HG03066 (cell line): ENCODE results near the gene GMPR.

Experiments used
- ATAC-seq: cut with Tn5 transposase; IDR thresholded peaks from one replicate; pipeline ENCODE4 v1.9.1; 2021; ENCODE audit warnings: low read depth; ENCODE audit not compliant: unreplicated experiment

The GMPR gene

GRCh38 chr6:16270178-16270794, 31.9 kb downstream of the GMPR start:
- ATAC-seq, result no peak

- no peak for ATAC-seq
Measured at GRCh38 chr6:16271428-16271827, 33.0 kb downstream of the GMPR start.

GRCh38 chr6:16272201-16272600, 33.8 kb downstream of the GMPR start:
- no peak for ATAC-seq

DNA sequence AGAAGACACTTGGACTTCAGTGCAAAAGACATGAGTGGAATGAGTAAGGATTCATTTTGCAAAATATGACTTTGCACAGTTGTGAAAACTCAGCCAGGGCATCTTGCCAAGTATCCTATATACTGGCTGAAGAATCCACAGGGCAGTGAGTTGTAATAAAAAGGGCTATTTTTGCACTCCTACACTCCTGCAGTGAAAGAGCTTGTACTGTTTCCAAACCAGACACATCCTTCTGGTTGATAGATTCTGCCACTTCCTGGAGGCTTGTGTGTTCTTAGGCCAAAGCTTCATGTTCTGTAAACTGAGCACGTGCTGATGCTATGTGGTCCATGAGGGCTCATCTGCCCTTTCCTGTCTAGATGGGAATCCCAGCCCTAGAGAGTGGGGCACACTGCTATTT, 34.9 kb downstream of the GMPR start:
- ATAC-seq, result no peak

DNA sequence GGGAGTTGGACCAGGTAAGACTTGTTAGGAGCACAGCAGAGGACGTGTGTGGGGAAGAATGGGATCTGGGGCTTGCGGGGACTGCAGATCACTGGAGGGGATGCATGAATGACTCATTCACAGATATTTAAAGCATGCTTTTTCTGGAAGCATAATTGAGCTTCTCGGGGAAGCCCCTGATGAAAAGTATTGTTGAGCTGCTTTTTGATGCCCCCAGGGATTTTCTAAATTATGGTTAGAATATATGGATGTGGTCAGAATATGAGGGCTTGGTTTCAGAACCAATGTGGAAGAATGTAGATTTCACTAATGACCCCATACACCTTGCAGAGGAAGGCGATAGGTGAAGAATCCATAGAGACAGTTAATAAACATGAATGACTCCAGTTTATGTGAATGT, 36.1 kb downstream of the GMPR start:
- no peak for ATAC-seq

- no peak for ATAC-seq
Measured at GRCh38 chr6:16274885-16275589, 36.6 kb downstream of the GMPR start.

DNA sequence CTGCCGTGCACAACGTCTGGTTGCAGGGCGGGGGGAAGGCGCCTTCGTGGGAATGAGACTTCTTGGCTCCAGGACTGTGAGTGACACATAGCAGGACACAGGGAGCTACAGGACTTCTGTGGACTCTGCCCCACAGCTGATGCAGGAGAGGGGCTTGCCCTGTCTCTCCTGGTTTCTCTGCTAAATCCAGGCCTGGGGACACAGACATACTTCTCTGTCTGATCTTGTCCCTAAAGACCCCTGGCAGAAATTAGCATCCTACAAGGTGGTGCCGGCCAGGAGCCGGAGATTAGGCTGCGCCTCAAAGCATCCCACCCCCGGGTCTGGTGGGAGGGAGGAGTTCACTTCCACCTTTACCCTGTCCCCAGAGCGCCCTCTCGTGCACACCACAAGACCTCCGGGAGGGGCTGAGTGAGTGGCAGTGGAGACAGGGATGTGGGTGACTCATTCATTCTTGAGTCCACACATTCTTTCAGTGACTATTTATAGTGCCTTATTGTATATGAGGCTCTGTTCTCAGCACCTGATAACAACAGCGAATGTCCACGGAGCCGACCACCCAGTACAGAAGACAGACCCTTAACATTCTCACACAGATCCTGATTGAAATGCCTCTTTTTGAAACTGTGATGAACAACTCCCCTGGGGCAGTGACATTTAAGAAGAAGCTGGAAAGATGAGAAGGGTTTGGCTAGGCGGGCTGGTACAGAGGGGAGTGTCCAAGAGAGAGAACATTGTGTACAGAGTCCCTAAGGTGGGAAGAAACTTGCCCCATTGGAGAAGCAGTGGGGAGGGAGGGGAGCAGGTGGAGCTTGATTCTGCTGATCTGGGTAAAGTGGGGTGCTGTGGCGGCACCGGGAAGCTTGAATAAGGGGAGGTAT, 39.0 kb downstream of the GMPR start:
- no peak for ATAC-seq

DNA sequence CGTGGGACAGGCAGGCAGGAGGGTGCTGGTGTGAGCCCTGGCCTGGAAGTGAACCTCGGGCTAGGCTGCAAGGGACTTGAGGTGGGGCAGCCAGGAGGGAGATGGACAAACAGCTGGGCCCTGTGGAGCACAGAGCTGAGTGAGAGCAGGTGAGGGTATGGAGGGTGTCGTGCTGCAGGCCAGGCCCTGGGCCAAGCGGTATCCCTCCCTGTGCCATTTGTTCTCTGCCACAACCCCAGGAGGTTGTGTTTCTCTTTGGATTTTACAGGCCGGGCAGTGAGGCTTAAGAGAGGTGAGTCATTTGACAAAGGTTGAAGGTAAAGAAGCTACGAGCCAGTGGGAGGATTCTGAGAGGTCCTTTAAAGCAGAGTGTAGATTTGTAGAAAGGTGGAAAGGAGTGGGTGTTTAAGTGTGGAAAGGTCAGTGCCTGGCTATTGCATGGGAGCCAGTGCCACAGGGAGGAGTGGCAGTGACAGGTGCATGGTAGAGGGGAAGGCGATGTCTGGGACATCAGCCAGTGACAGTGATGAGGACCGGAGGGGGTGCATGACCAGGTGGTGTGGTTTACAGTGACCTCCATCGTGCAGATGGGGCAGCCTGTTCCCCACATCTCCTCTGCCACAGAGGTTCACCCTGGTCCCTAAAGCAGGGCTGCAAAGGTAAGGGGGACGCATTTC, 39.8 kb downstream of the GMPR start:
- ATAC-seq, result no peak

DNA sequence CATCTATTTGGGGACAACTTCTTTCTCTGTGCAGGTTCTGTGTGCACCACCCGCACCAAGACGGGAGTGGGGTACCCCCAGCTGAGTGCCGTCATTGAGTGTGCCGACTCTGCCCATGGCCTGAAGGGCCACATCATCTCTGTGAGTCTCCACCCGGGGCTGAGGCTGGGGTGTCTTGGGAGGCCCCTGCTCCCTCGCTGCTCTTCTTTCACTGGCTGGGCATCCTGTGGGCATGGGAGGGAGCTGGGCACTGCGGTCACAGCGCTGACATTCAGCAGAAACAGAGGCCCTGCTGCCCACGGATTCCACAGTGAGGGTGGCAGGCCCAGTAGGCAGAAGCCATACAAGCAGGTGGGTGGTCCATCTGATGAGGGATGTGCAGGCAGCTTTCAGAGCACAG, 40.4 kb downstream of the GMPR start:
- ATAC-seq, result no peak

DNA sequence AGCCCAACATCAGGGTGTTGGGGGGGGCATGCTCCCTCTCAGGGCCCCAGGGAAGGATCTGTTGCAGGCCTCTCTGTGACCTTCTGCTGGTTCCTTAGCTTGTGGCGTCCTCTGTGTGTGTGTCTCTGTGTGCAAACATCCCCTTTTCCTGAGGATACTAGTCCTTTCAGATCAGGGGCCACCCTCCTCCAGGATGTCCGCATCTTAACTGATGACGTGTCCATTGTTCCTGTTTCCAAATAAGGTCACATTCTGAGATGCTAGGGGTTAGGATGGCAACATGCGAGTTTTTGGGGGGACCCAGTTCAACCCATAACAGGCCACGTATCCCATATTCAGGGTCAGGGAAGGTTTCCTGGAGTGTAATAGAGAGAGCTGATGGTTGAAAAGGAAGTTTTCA, 40.9 kb downstream of the GMPR start:
- ATAC-seq, result no peak

DNA sequence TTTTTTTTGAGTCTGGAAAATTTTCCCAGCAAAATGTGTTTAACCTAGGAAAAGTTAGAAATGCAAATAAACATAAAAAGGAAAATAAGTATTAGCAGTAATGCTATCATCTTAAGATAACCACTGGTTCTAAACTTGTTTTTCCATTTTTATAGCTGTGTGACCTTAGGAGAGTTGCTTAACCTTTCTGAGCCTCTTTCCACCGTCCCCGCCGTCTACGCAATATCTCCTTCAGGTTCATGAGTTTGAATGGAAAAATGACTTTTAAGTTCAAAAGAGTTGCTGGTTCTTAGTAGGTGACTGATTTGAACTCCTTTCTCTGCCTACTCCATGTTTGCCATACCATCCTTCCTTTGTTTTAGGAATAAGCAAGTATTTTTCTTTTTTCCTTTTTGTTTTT, 44.0 kb downstream of the GMPR start:
- ATAC-seq, result no peak

- ATAC-seq, result no peak
Measured at GRCh38 chr6:16284472-16284871, 46.1 kb downstream of the GMPR start.

- ATAC-seq, result no peak
Measured at GRCh38 chr6:16285467-16286150, 47.2 kb downstream of the GMPR start.

DNA sequence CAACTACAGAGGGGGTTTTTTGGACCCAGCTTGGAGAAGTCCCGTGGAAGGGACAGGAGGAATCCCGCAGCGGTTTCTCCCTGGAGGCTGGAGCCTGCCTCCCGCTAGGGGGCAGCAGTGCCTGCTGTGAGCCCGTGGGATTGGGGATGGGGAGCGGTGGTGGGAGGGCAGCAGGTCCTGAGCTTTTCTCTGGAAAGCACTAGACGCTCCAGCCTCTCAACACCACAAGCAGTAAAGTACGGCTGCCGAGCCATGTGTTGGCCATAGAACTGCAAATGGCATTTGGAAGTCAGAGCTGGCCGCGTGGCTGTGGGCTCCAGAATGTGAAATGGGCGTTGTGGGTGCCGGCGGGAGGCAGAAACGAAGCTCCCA, 47.8 kb downstream of the GMPR start:
- ATAC-seq, result no peak

- ATAC-seq, result no peak
Measured at GRCh38 chr6:16288163-16288562, 49.8 kb downstream of the GMPR start.

- ATAC-seq, result no peak
Measured at GRCh38 chr6:16291739-16292138, 53.4 kb downstream of the GMPR start.

DNA sequence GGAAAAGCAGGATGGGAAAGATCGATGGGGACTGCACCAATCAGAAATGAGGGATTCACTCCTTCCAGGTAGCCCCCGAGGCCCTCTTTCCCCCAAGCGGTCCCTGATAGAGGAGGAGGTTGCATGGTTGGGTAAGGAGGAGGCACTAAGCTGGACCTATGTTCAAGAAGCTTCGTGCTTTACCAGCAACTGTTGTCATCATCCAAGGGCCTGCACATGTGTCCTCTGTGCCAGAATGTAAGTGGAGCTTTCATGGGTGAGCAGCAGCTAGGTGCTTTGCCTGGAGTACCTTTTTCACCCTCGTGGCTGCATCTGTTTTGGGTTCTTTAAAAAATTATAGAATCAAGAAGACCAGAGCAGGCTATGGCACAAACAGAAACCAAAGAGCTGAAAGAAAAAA, 54.0 kb downstream of the GMPR start:
- ATAC-seq, result no peak

DNA sequence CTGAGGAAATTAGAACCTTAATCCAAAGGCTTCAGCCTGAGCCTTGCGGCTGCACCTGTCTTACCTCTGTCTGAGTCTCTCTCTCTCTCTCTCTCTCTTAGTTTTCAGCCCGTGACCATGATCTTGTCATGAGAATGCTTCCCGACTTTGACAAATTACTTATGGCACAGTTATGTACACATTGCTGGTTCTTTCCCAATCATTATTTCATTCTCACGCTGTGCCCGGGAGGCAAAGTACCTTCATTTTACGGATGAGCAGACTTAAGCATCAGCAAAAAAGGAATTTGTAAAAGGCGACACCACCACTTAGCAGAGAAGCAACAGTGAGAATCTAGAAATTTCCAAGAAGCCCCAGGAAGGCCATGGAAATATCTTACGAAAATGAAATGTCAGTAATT, 54.6 kb downstream of the GMPR start:
- no peak for ATAC-seq

GRCh38 chr6:16294371-16294770, 56.0 kb downstream of the GMPR start:
- no peak for ATAC-seq

- no peak for ATAC-seq
Measured at GRCh38 chr6:16295060-16295459, 56.7 kb downstream of the GMPR start.

GRCh38 chr6:16295471-16295870, 57.1 kb downstream of the GMPR start:
- no peak for ATAC-seq
